ENCODE results near the gene MAML2. TPM values are rescaled to one million over a fixed set of nuclear protein-coding genes. Genes with fewer than 3 reads are reported as not detected.

The MAML2 gene
- total and polyA plus RNA-seq, 9 of the 15 experiments (the other 6 are each of a cell fraction or from before 2014, with no cell fraction given): 0.79 to 6.8 (median 4.8) TPM

DNA sequence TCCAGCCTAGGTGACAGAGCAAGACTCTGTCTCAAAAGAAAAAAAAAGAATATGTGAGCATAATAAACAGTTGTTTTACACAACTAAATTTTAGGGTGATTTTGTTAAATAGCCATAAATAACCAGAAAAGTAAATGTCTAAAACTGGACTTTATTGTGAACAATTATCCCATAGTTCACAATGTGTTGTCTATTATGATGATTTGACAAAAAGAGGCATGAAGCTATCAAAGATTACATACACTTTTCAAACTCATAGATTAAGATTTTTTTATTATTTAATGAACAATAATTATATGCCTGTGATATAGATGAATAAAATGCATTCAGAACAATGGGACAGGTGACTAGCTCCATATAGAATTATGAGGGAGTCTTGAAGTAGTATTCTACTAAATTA is 392.1 kb downstream of the MAML2 start:
- no peak for ATAC-seq
- Histone ChIP-seq H3K9me1 (ENCODE audit: control insufficient read depth, insufficient read depth, low read length) (no peaks in the 10 kb centered on the region), H3K36me3 (ENCODE audit: control insufficient read depth, insufficient read depth, low read length) (no peaks in the 10 kb centered on the region), H3K9me3 (replicated peaks; ENCODE audit: control insufficient read depth, insufficient read depth, low read depth, low read length) (no peaks in the 10 kb centered on the region), H3K79me2 (ENCODE audit: control insufficient read depth, insufficient read depth, low read length) (no peaks in the 10 kb centered on the region), H3K4me1 (replicated peaks in 1 of 2; ENCODE audit: control insufficient read depth in 2 of 2, insufficient read depth in 2 of 2, low read length in 2 of 2) (no peaks in the 10 kb centered on the region), H4K20me1 (replicated peaks; ENCODE audit: control insufficient read depth, insufficient read depth, low read length) (no peaks in the 10 kb centered on the region), H2AFZ (ENCODE audit: low read depth, low read length) (no peak overlapping the region), H3K27ac (ENCODE audit: extremely low read depth, low read depth, low read length) (no peak overlapping the region), H3K27me3 (ENCODE audit: control insufficient read depth in 2 of 2, insufficient read depth in 2 of 2, low read length in 2 of 2) (no peaks in the 10 kb centered on the region), H3K9ac (ENCODE audit: insufficient read depth in 1 of 2, low read depth in 2 of 2, low read length in 2 of 2) (no peak overlapping the region), H3K4me3 (no peak overlapping the region), H3K4me2 (ENCODE audit: insufficient read depth, low read length) (no peak overlapping the region)
- in situ Hi-C loops (cut with MboI) (no loop called here), intact Hi-C loops (cut with micrococcal nuclease) (no loop called here)
- POLR2A ChIA-PET: no interaction called here
- FAIRE-seq: no peak
- CTCF ChIA-PET (ENCODE audit: low intra/inter-chr PET ratio): no interaction called here
- no peak for DNase-seq (ENCODE audit: extremely low read depth in 1 of 4, low spot score in 3 of 4)
- TF ChIP-seq C11orf30 (IDR thresholded peaks at IDR 0.05; ENCODE audit: low read depth) (peak; percentile 74), BMI1 (IDR thresholded peaks at IDR 0.05; ENCODE audit: low read length) (no peak), MCM2 (IDR thresholded peaks at IDR 0.05; ENCODE audit: low read depth) (no peak), MAFG (tag; conservative IDR thresholded peaks at IDR 0.05) (0 out of 2 replicates have a peak, but pooled peaks have one; percentile 35), ZNF583 (CRISPR knock-in tag; IDR thresholded peaks at IDR 0.05) (no peak), GTF2F1 (IDR thresholded peaks at IDR 0.05; ENCODE audit: low read depth, low read length) (no peak), ZNF316 (IDR thresholded peaks at IDR 0.05) (peak; percentile 84), DPF2 (IDR thresholded peaks at IDR 0.05) (no peak)
- no TSS peak for BruUV-seq (replicated peaks)

GRCh38 chr11:95948637-95949036 is 394.4 kb downstream of the MAML2 start:
- Histone ChIP-seq H3K79me2 (ENCODE audit: control insufficient read depth, insufficient read depth, low read length) (no peaks in the 10 kb centered on the region), H3K27me3 (ENCODE audit: control insufficient read depth in 2 of 2, insufficient read depth in 2 of 2, low read length in 2 of 2) (no peaks in the 10 kb centered on the region), H3K36me3 (ENCODE audit: control insufficient read depth, insufficient read depth, low read length) (no peaks in the 10 kb centered on the region), H3K27ac (ENCODE audit: extremely low read depth, low read depth, low read length) (no peak overlapping the region), H3K4me1 (replicated peaks in 1 of 2; ENCODE audit: control insufficient read depth in 2 of 2, insufficient read depth in 2 of 2, low read length in 2 of 2) (no peaks in the 10 kb centered on the region), H2AFZ (ENCODE audit: low read depth, low read length) (no peak overlapping the region), H3K9me3 (replicated peaks; ENCODE audit: control insufficient read depth, insufficient read depth, low read depth, low read length) (peaks cover 9% of the 10 kb centered on the region; the same call in 1 of the 2 replicates), H3K9me1 (ENCODE audit: control insufficient read depth, insufficient read depth, low read length) (no peaks in the 10 kb centered on the region), H3K4me2 (ENCODE audit: insufficient read depth, low read length) (no peak overlapping the region), H3K4me3 (no peak overlapping the region), H3K9ac (ENCODE audit: insufficient read depth in 1 of 2, low read depth in 2 of 2, low read length in 2 of 2) (no peak overlapping the region), H4K20me1 (replicated peaks; ENCODE audit: control insufficient read depth, insufficient read depth, low read length) (no peaks in the 10 kb centered on the region)
- intact Hi-C loops (cut with micrococcal nuclease) (no loop called here), in situ Hi-C loops (cut with MboI) (no loop called here)
- DNase-seq (ENCODE audit: extremely low read depth in 1 of 4, low spot score in 3 of 4) (no peak), ATAC-seq (no peak), FAIRE-seq (no peak)
- WGBS (ENCODE audit: insufficient coverage, low coverage, missing lambda C conversion rate): 5% methylated on average over 3 of the region's 3 CpGs
- ChIA-PET POLR2A (no interaction called here), CTCF (ENCODE audit: low intra/inter-chr PET ratio) (no interaction called here)
- BruUV-seq (replicated peaks): no TSS peak
- TF ChIP-seq, protein P1, sequence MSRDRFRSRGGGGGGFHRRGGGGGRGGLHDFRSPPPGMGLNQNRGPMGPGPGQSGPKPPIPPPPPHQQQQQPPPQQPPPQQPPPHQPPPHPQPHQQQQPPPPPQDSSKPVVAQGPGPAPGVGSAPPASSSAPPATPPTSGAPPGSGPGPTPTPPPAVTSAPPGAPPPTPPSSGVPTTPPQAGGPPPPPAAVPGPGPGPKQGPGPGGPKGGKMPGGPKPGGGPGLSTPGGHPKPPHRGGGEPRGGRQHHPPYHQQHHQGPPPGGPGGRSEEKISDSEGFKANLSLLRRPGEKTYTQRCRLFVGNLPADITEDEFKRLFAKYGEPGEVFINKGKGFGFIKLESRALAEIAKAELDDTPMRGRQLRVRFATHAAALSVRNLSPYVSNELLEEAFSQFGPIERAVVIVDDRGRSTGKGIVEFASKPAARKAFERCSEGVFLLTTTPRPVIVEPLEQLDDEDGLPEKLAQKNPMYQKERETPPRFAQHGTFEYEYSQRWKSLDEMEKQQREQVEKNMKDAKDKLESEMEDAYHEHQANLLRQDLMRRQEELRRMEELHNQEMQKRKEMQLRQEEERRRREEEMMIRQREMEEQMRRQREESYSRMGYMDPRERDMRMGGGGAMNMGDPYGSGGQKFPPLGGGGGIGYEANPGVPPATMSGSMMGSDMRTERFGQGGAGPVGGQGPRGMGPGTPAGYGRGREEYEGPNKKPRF (IDR thresholded peaks at IDR 0.05; ENCODE audit: low read depth, low read length): no peak
- TF ChIP-seq PCBP1 (IDR thresholded peaks at IDR 0.05; ENCODE audit: low read depth, low read length, poor library complexity, severe bottlenecking): no peak
- TF ChIP-seq MAX (CRISPR knock-in tag; IDR thresholded peaks at IDR 0.05): no peak
- TF ChIP-seq SMAD1 (IDR thresholded peaks at IDR 0.05; ENCODE audit: low read depth, low read length, partially characterized antibody): no peak
- no peak for TF ChIP-seq NEUROD1 (IDR thresholded peaks at IDR 0.05; ENCODE audit: borderline replicate concordance, low read depth, low read length, partially characterized antibody)
- TF ChIP-seq RCOR1 (IDR thresholded peaks at IDR 0.05; ENCODE audit: borderline replicate concordance in 1 of 2, low read depth in 2 of 2, low read length in 2 of 2): no peak
- no peak for TF ChIP-seq ZBTB17 (CRISPR knock-in tag; IDR thresholded peaks at IDR 0.05)
- no peak for TF ChIP-seq NR4A1 (CRISPR knock-in tag; IDR thresholded peaks at IDR 0.05)
- no peak for TF ChIP-seq NR4A1 (tag; IDR thresholded peaks at IDR 0.05)
- no peak for TF ChIP-seq KDM2B (CRISPR knock-in tag; IDR thresholded peaks at IDR 0.05)
- TF ChIP-seq NFATC3 (IDR thresholded peaks at IDR 0.05): no peak

All from K562 (cell line).